ENCODE data around the gene ILRUN. TPM values are rescaled to one million over a fixed set of nuclear protein-coding genes. Genes with fewer than 3 reads are reported as not detected.
"Not testable (repeated sequence)": the region's sequence is repeated elsewhere in the genome, so short reads cannot be mapped to it uniquely, and the experiment has no call there.

The ILRUN gene
- polyA plus RNA-seq, 1 of the 3 experiments (the other 2 are of a cell fraction) = 19.5 TPM

DNA sequence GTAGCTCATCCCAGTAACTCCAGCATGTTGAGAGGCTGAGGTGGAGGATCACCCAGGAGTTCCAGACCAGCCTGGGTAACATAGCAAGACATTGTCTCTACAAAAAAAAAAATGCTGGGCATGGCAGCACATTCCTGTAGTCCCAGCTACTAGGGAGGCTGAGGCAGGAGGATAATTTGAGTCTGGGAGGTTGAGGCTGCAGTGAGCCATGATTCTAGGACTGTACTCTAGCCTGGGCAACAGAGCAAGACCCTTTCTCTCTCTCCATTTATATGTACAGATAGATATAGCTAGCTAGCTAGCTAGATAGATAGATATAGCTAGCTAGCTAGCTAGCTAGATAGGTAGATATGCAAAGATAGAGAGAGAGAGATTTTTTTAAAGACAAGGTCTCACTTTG is 20.4 kb downstream of the ILRUN start:
- Histone ChIP-seq H2AFZ (ENCODE audit: low read depth) (no peak overlapping the region), H3K27ac (ENCODE audit: low read depth in 2 of 2, low read length in 1 of 2) (no peak overlapping the region), H3K9me2 (no peaks in the 10 kb centered on the region), H3F3A (replicated peaks; ENCODE audit: insufficient read depth) (peaks cover 16% of the 10 kb centered on the region), H3K9ac (no peak overlapping the region), H4K20me1 (ENCODE audit: insufficient read depth) (0 out of 2 replicates have a peak, but pooled peaks cover 10% of the 10 kb centered on the region), H3K36me3 (replicated peaks in 1 of 2; ENCODE audit: control insufficient read depth in 1 of 2, insufficient read depth in 2 of 2, low read length in 1 of 2) (peaks cover 0 to 18% of the 10 kb centered on the region in 2 experiments), H3K9me3 (no peaks in the 10 kb centered on the region), H3K27me3 (ENCODE audit: insufficient read depth) (no peaks in the 10 kb centered on the region), H3K4me2 (no peak overlapping the region), H3K4me1 (ENCODE audit: control insufficient read depth in 1 of 2, insufficient read depth in 2 of 2, low read depth in 1 of 2, low read length in 1 of 2) (peaks cover 2 to 17% of the 10 kb centered on the region in 2 experiments; a peak in 2 of 4 replicates), H3K79me2 (ENCODE audit: insufficient read depth) (peaks cover 93% of the 10 kb centered on the region), H3K4me3 (ENCODE audit: low read depth in 2 of 2, low read length in 1 of 2) (no peak overlapping the region)
- TF ChIP-seq TEAD4 (IDR thresholded peaks at IDR 0.05; ENCODE audit: borderline replicate concordance, insufficient read depth) (no peak), NRF1 (IDR thresholded peaks at IDR 0.05; ENCODE audit: low read depth, low read length) (no peak), FOXM1 (IDR thresholded peaks at IDR 0.05; ENCODE audit: low read depth) (no peak), GABPA (IDR thresholded peaks at IDR 0.05; ENCODE audit: low read depth) (no peak), FOXJ3 (CRISPR knock-in tag; IDR thresholded peaks at IDR 0.05) (no peak), EP300 (IDR thresholded peaks at IDR 0.05; ENCODE audit: borderline replicate concordance in 1 of 2, low read depth in 1 of 2, low read length in 1 of 2) (no peak)
- no peak for DNase-seq
- CTCF ChIA-PET = no interaction called here
- POLR2A ChIA-PET = no interaction called here

DNA sequence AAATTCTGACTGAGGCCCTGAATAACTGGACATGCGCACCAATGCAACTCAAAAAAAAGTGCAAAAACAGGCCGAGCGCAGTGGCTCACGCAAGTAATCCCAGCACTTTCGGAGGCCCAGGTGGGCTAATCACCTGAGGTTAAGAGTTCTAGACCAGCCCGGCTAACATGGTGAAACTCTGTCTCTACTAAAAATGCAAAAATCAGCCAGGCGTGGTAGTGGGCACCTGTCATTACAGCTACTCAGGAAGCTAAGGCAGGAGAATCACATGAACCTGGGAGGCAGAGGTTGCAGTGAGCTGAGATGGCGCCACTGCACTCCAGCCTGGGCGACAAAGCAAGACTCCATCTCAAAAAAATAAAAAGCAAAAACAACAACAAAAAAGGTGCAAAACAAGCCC is 21.6 kb downstream of the ILRUN start:
- peaks cover 2 to 19% of the 10 kb centered on the region in 2 experiments; a peak in 2 of 4 replicates for H3K4me1 ChIP-seq (ENCODE audit: control insufficient read depth in 1 of 2, insufficient read depth in 2 of 2, low read depth in 1 of 2, low read length in 1 of 2)
- CTCF ChIA-PET = interaction anchor here (1.0 kb wide), 1 partner anchor 18 kb away, joined by 3 read pairs; no protein-coding TSS in a partner anchor
- H3K4me3 ChIP-seq (ENCODE audit: low read depth in 2 of 2, low read length in 1 of 2); H3K4me2 ChIP-seq; H2AFZ ChIP-seq (ENCODE audit: low read depth); DNase-seq; H3K9ac ChIP-seq; H3K9me2 ChIP-seq; POLR2A ChIA-PET; H3K27ac ChIP-seq (ENCODE audit: low read depth in 2 of 2, low read length in 1 of 2); H3K9me3 ChIP-seq; H3K27me3 ChIP-seq (ENCODE audit: insufficient read depth); H4K20me1 ChIP-seq (ENCODE audit: insufficient read depth): not testable (repeated sequence)
- WGBS (ENCODE audit: low lambda C conversion rate) = 95% methylated on average over 9 of the region's 9 CpGs
- peaks cover 0 to 18% of the 10 kb centered on the region in 2 experiments for H3K36me3 ChIP-seq (replicated peaks in 1 of 2; ENCODE audit: control insufficient read depth in 1 of 2, insufficient read depth in 2 of 2, low read length in 1 of 2)
- H3K79me2 ChIP-seq (ENCODE audit: insufficient read depth) = peaks cover 93% of the 10 kb centered on the region
- peaks cover 10% of the 10 kb centered on the region for H3F3A ChIP-seq (replicated peaks; ENCODE audit: insufficient read depth)

DNA sequence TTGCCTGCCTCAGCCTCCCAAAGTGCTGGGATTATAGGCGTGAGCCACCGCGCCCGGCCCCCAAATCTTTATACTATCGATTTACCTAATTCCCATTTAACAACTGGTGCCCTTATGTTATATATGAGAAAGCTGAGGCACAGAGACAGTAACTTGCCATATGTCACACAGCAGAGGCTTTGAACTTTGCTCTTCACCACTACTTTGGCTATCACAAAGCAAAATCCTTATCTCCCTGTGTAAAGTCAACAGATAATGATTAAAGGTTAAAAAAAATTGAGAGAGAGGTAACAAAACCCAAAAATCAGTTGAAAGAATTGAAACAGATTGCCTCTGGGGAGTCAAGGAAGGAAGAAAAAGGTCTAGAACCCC is 22.3 kb downstream of the ILRUN start:
- Histone ChIP-seq H3K9ac (no peak overlapping the region), H3K79me2 (ENCODE audit: insufficient read depth) (peaks cover 93% of the 10 kb centered on the region), H3F3A (replicated peaks; ENCODE audit: insufficient read depth) (peaks cover 7% of the 10 kb centered on the region), H3K4me1 (ENCODE audit: control insufficient read depth in 1 of 2, insufficient read depth in 2 of 2, low read depth in 1 of 2, low read length in 1 of 2) (peaks cover 2 to 19% of the 10 kb centered on the region in 2 experiments; a peak in 2 of 4 replicates), H3K9me2 (no peaks in the 10 kb centered on the region), H3K4me2 (no peak overlapping the region), H2AFZ (ENCODE audit: low read depth) (no peak overlapping the region), H3K27ac (ENCODE audit: low read depth in 2 of 2, low read length in 1 of 2) (no peak overlapping the region), H3K36me3 (replicated peaks in 1 of 2; ENCODE audit: control insufficient read depth in 1 of 2, insufficient read depth in 2 of 2, low read length in 1 of 2) (peaks cover 0 to 18% of the 10 kb centered on the region in 2 experiments), H3K27me3 (ENCODE audit: insufficient read depth) (no peaks in the 10 kb centered on the region), H4K20me1 (ENCODE audit: insufficient read depth) (0 out of 2 replicates have a peak, but pooled peaks cover 10% of the 10 kb centered on the region), H3K9me3 (no peaks in the 10 kb centered on the region), H3K4me3 (ENCODE audit: low read depth in 2 of 2, low read length in 1 of 2) (no peak overlapping the region)
- TF ChIP-seq, protein P1, sequence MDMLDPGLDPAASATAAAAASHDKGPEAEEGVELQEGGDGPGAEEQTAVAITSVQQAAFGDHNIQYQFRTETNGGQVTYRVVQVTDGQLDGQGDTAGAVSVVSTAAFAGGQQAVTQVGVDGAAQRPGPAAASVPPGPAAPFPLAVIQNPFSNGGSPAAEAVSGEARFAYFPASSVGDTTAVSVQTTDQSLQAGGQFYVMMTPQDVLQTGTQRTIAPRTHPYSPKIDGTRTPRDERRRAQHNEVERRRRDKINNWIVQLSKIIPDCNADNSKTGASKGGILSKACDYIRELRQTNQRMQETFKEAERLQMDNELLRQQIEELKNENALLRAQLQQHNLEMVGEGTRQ (IDR thresholded peaks at IDR 0.05; ENCODE audit: borderline replicate concordance, low read depth, low read length) = no peak
- TF ChIP-seq EP300 (IDR thresholded peaks at IDR 0.05; ENCODE audit: borderline replicate concordance in 1 of 2, low read depth in 1 of 2, low read length in 1 of 2) (no peak), NFIC (IDR thresholded peaks at IDR 0.05; ENCODE audit: borderline replicate concordance) (no peak), FOXJ3 (CRISPR knock-in tag; IDR thresholded peaks at IDR 0.05) (no peak)
- no peak for DNase-seq
- 100% methylated on average over 5 of the region's 5 CpGs for WGBS (ENCODE audit: low lambda C conversion rate)
- ChIA-PET POLR2A (no interaction called here), CTCF (interaction anchor here (1.0 kb wide), 1 partner anchor 18 kb away, joined by 3 read pairs; no protein-coding TSS in a partner anchor)
